Heart left ventricle (tissue), 13 donors: ENCODE results near the gene P2RY4.

Experiments
- POLR2A ChIP-seq, 2 donors: fragments of 450-650 bp; IDR thresholded peaks; one replicate each; pipeline ENCODE4 v1.6.1; 2017; ENCODE audit warnings: antibody characterized with exemption in 2 of 2, mild to moderate bottlenecking in 2 of 2, moderate library complexity in 2 of 2
- TF ChIP-seq, protein P1 (sequence below), 12 donors: fragments of 200-600 bp; sonication (generic) in 4 of 12; IDR thresholded peaks; one replicate each; pipeline versions ENCODE4 v1.5.0 to v1.8.0; 2018 to 2022; ENCODE audit warnings: antibody characterized with exemption in 12 of 12, mild to moderate bottlenecking in 5 of 12
- donor health status: ischemic (EF 13 %, LVEDD 7.1; RV severe dilation, severe dysfunction).
- donor health status: DM: no; HTN: yes; CAD: no.
- donor health status: DM: no; HTN: no; CAD: no.
- donor health status: ischemic (EF 25% LVEDD 6.9; RV normal size, moderate dysfunction).
- donor health status: ischemic (EF 25% LVEDD 5.7; RV mildly dilated, moderate dysfunction).
- donor health status: ischemic (EF 35%, LVEDD 5.7; RV mildly dilated, moderate dysfunction).
- donor health status: nonischemic (EF 11% LVEDD 7.7; RV severe dilation, severe dysfunction).
- donor health status: DM: yes; HTN: yes; CAD: no.
- donor health status: PGD.
- donor health status: ischemic (EF 29% LVEDD 5.4; RV normal size, mild dysfunction).
- donor health status: nonischemic (EF 23%, LVEDD 6.1; RV moderate dilation, normal function).

DNA sequence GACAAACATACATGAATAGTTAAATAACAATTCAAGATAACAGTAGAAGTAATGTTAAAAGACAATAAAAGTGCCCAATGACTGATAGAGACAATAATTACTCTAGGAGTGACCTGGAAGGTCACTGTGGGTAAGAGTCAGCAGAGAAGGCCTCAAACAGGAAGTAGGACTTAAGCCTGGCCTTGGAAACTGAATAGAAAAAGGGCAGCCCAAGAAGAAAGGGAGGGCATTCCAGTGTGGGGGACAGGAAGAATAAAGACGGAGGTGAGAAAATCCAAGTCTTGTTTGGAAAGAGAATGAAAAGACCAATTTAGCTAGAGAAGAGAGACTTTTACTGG, 6.0 kb downstream of the P2RY4 start:
- TF ChIP-seq, protein P1, sequence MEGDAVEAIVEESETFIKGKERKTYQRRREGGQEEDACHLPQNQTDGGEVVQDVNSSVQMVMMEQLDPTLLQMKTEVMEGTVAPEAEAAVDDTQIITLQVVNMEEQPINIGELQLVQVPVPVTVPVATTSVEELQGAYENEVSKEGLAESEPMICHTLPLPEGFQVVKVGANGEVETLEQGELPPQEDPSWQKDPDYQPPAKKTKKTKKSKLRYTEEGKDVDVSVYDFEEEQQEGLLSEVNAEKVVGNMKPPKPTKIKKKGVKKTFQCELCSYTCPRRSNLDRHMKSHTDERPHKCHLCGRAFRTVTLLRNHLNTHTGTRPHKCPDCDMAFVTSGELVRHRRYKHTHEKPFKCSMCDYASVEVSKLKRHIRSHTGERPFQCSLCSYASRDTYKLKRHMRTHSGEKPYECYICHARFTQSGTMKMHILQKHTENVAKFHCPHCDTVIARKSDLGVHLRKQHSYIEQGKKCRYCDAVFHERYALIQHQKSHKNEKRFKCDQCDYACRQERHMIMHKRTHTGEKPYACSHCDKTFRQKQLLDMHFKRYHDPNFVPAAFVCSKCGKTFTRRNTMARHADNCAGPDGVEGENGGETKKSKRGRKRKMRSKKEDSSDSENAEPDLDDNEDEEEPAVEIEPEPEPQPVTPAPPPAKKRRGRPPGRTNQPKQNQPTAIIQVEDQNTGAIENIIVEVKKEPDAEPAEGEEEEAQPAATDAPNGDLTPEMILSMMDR (IDR thresholded peaks at IDR 0.05) = no peak
- TF ChIP-seq POLR2A (IDR thresholded peaks at IDR 0.05) = no peak
